Left renal cortex interstitium (tissue), 4 donors: ENCODE results near the gene CAMTA1. TPM values are rescaled to one million over a fixed set of nuclear protein-coding genes. Genes with fewer than 3 reads are reported as not detected.

Source experiments
- DNase-seq, 4 donors: peaks; one replicate each; pipeline ENCODE4 v3.0.0-alpha.2; 2013; ENCODE audit warnings: low read depth in 4 of 4, low spot score in 2 of 4, missing footprints in 1 of 4
- polyA plus RNA-seq, 4 donors: library from polyadenylated mRNA; unstranded; fragments of 120-200 nt; gene quantifications; one replicate each; pipeline ENCODE4 v1.2.1, GENCODE V29; 2013; ENCODE audit not compliant: insufficient read length in 4 of 4

The CAMTA1 gene
- polyA plus RNA-seq, 4 donors, result 76.8 to 91.3 (median 85.3) TPM

DNA sequence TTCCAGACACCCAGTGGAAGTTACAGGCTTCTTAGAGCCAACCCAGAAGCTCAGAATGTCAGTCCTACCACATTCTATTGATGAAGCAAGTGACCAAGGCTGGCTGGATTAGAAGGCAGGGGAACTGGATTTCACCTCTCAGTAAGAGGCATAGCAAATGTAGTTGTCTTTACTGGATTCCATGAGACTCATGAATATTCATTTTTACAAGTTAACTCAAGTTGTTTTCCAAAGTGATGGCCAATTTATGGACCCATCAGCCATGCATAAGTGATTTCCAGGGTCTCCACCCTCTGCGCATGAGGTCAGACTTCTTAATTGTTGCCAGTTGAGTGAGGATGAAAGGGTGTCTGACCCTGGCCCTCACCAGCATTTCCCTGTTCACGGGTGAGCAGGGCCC is 559.0 kb downstream of the CAMTA1 start:
- no peak for DNase-seq

DNA sequence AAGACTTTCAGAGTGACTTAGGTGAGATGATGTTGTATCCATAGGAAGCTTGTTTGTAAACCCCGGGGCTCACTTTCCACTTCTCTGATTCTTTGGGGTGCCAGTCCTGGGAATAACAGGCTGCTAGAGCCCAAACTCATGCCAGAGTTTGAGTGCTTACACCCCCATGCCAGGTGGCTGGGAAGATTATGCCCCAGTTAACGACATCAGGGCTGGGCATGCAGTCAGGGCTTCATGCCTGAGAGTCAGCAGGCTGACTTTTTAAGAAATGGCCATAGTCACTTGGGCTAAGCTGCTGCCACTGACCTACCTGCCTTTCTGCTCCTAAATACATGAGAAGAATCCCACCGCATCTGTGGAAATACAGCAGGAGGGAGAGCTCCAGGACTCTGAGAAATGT is 560.3 kb downstream of the CAMTA1 start:
- DNase-seq, result no peak

DNA sequence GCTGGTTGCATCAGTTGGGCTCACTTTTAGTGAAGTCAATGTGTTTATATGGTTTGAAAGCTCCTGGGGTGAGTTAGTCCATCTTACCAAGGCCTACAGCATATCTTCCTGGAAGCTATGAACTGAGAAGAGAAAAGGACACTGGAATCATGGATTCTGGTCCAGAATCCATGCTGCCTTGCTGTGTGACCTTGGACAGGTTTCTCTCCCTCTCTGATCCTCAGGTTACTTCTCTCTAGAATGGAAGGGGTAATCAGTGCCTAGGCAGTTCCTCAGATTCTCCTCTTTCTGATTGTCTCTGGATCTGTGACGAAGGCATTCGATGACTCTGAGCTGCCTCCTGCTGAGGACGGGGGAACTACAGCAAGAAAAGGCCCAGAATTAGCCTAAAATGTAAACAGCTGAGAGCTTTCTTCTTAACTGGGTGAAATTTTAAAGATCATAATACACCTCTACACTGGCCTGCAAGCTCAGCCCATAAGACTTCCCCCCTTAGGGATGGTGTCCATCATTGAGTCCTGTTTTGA is 560.9 kb downstream of the CAMTA1 start:
- no peak for DNase-seq

DNA sequence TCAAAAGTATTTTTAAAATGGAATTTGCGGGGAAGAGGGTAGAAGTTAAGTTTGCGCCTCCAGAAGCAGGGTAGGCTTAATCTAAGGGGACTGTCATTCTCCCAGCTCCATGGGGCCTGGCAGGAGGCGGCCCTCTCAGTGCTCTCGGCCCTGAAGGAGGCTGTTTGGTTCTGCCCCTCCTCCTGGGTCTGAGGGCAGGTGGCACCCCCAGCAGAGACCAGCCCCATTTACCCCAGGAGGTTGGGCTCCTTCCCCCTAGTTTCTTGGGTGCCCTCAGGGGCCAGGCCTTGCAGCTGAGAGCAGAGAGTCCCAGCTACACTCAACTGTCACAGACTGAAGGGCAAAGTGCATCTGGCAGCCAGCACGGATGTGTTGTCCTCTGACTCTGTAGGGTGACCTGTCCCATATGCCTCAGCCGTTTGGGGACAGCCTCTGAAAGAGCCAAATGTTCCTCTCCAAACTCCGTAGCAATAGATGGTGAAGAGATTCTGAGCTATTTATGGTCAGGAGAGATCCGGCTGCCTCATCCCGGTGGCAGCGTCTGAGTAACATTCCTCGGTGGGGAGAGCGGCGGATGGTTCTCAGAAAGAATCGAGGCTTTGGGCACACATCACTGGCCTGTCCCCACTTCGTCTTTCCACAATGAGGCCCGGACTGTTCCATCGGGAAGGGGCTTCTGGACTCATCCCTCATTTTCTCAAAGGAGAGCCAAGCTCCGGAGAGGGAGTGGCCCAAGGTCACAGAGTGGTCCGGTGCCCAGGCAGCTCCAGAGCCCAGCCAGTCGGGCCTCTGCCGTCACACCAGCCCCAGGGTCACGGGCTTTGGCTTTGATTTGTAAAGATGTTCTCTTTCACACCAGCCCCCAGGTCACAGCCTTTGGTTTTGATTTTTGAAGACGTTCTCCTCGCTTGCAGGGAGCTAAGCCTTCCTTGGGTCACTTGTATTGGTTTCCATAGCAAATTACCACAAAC is 561.6 kb downstream of the CAMTA1 start:
- no peak for DNase-seq

- no peak for DNase-seq
These were observed 562.8 kb downstream of the CAMTA1 start for GRCh38 chr1:7348073-7348472.

GRCh38 chr1:7348580-7348979 is 563.3 kb downstream of the CAMTA1 start:
- no peak for DNase-seq

DNA sequence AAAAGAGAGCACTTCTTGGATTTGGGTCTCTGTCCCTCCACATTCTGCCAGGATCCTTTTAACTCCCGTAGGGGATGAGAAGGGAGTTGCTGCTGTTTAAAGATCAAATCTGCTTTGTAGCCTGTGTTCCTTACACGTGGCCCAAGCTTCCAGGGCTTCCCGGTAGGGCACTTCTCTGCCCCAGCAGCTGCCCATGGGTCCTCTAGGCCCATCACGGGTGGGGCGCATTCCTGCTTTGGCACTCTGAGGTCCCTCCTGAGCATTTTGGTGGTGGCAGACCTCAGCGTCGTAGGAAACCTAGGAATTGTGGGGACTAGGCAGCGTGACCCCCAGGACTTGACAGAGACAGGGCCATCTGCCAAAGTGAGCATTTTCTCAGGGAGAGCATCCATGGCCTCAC is 565.5 kb downstream of the CAMTA1 start:
- DNase-seq, result no peak

GRCh38 chr1:7351649-7352048 is 566.4 kb downstream of the CAMTA1 start:
- DNase-seq, result no peak

DNA sequence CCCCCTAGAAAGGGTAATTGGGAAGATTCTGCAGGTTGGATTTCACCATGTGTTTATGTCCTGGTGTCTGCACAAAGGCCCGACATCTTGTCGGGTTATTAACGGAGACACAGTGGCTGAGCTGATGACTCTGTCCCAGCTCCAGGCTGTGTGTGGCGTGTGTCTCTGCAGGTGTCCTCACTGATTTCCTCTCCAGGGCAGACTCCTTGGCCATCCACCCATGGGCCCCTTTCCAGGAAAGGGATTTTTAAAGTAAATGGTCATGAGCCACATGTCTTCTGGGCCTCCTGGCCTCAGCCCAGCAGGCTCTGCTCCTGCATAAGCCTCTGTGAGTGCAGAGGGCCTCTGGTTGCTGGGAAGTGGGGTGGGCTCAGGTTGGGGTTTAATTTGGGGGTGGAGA is 567.1 kb downstream of the CAMTA1 start:
- no peak for DNase-seq

DNA sequence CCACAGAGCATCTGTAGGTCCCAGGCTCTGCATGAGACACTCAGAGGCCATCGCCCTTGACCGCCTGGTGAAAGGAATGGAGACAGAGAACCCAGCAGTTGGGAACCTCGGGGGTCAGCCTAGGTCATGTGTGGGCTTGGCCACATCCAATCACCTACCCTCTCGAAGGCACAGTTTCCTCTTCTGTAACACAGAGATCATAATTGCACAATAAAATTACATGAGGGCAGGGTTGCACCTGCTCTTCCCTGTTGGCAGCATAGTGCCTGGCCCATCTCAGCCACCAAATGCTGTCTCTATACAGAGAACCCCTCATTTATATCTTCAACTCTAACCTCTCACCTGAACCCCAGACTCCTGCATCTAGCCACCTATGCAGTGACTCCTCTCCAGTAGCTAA is 567.7 kb downstream of the CAMTA1 start:
- no peak for DNase-seq

GRCh38 chr1:7355646-7356045 is 570.4 kb downstream of the CAMTA1 start:
- DNase-seq, result no peak

- no peak for DNase-seq
These were observed 570.8 kb downstream of the CAMTA1 start for GRCh38 chr1:7356079-7356478.

- no peak for DNase-seq
These were observed 573.2 kb downstream of the CAMTA1 start for GRCh38 chr1:7358425-7358824.

DNA sequence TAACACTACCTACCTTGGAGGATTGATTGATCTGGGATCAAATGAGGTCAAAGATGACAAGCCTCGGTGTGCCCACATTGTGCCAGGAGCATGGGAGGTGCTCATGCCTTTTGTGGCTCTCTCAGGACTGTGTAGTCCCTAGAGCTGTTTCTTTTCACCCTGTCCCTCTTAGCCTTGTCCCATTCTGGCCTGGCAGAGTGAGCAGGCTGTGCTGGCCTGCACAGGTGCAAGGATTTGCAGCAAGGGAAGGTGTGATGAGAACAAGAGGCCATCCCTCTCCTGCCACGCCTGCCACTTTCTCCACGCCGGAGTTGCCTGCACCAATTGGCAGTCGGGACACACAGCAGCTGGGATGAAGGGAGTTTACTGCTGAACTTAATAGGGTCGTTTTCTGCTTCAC is 575.3 kb downstream of the CAMTA1 start:
- DNase-seq, result no peak

DNA sequence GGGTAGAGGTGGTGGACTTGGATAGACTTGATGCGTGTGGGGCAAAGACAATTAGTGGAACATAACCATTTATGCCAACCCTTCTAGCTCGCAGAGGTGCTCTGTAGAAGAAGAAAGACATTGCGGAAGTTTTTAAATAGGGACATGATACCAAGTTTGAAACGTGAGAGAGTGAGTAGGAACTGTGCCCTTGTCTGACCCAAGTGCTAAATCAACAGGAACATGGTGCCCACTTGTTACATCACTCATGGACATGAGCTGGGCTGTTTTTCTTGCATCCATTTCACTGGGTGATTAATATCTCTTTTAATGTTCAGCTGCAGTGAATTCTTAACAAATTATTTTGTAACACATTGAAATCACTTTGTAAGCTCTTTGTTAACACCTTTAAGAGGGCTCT is 577.7 kb downstream of the CAMTA1 start:
- no peak for DNase-seq

DNA sequence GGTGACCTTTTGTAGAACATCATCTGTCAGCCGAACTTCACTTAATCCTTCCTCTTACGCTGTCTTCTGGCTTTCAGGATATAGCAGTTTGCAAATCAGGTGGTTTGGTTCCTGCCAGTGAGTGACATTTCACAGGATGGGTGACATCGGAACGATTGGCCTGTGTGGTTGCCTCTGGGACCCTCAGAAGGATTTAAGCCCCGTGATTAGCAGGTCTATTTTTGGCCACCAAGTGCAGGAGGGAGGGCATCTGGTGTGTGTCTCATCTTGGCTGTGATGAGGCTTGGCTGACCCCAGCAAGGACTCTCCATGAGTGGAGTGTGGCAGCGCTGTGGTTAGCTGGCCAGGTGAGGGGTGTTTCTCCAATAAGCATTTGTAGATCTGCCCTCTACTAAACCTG is 578.2 kb downstream of the CAMTA1 start:
- no peak for DNase-seq

DNA sequence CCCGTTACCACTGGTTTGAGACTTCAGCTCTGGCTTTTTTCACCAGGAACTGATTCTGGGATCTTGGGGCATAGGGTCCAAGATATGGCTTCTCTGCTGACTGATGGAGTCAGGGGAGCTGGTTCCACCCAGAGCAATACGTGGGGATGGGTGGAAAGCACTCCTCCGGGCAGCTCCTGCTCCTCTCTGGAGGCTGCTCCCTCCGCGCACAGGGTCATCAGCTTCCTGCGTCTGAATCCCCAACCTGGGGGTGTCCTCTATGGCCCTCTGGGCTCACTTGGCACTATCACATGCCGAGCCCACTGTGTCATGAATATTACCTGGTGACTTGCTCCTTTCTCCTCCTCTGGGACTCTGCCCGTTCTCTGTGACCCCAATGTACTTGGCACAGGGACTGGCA is 580.5 kb downstream of the CAMTA1 start:
- no peak for DNase-seq

DNA sequence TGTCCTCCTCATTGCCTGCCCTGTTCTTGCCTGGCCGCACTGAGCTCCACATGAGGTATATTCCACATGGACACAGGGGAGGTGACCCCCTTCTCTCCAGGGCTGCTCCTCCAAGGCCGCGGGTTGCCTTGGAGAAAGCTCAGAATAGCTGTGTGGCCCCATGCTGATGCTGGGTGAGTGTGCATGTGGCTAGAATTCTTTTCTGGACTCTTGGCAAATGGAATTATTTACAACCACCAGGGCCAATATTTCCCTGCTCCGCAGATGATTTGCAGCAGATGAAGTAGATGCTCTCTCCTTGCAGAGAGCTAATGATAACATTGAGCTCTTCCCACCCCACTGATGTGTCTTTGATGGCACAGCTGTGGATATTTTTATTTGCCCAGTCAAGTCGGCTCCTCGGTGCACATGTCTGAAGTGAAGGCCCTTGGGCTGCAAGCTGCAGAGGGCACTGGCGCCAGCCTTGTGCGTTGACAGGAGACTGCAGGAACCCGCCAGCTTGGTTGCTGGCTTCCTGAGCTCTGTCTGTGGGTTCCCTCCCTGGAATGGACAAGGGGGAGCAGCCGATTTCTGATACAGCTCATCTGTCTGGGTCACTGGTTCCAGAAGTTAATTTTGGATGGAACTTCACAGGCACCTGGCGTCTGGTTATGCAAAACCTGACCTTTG is 581.2 kb downstream of the CAMTA1 start:
- DNase-seq, result no peak

DNA sequence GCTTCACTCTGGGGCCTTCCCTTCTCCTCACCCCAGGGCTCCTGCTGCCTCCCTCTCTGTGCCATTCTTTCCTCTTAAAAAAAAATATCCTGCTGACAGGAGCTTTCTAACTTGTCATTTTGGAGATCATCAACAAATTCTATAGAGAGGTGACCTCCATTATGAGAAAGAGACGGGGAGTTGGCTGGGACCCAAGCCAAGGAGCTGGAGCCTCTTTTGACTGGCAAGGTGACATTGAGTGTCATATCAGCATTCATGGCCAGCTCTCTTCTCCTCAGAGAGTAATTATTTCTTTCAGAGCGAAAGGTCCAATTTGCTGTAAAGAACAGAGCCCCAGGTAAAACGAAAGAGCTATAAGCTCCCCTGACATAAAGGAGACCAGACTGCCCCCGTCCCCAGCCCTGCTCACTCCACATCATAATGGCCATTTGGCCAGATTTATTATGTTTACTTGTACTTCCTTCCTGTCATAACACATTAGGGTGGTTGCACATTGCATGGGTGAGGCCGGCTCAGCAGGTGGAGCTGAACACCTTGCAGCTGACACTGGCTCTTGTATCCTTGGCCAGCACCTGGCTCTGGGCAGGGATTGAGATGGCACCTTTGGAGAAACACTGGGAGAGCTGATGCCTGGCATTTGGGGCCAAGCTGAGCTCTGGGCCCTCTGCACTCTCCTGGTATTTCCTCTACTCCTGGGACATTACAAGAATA is 581.9 kb downstream of the CAMTA1 start:
- DNase-seq, result no peak

- DNase-seq, result no peak
These were observed 584.6 kb downstream of the CAMTA1 start for GRCh38 chr1:7369866-7370265.

- DNase-seq, result no peak
These were observed 586.7 kb downstream of the CAMTA1 start for GRCh38 chr1:7371926-7372325.
